HG02970 (cell line): ENCODE results near the gene UFD1.

Source experiments
- ATAC-seq: cut with Tn5 transposase; IDR thresholded peaks from one replicate; pipeline ENCODE4 v1.9.1; 2021; ENCODE audit warnings: mild to moderate bottlenecking, moderate library complexity, moderate number of reproducible peaks; ENCODE audit not compliant: unreplicated experiment, low FRiP score

Gene UFD1

DNA sequence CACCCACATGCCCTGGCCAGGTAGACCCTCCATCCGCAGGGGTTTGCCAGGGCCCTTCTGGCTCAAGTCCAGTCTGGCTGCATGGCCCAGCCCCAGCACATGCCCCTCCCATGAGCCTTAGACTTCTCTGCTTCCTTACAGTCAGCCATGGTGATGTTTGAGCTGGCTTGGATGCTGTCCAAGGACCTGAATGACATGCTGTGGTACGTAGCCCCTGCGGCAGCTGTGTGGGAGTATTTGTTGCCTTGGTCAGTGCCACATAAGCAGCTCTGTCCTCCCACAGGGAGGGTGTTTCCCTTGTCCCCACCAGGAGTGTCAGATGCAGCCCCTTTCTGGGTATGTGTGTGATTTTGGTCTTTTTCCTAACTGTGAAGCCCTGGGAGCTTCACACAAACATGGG lies 18.3 kb upstream of the UFD1 start:
- no peak for ATAC-seq

DNA sequence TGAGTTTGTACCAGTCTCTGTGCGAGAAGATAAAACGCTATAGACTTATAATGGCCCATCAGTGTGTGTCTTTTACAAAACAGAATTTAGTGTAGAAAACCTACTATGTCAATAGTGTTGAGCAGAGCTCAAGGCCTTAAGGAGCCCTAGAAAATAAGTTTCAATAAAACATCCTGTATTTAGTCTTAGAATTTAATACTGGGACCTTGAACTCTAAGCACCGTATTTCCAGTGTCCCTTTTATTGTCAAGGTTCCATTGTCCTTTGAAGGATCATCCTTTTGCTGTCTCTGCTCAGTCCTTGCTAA lies 17.3 kb upstream of the UFD1 start:
- no peak for ATAC-seq

- no peak for ATAC-seq
Measured at GRCh38 chr22:19495562-19496323, 16.8 kb upstream of the UFD1 start.

GRCh38 chr22:19494676-19495173 lies 15.7 kb upstream of the UFD1 start:
- ATAC-seq = no peak

DNA sequence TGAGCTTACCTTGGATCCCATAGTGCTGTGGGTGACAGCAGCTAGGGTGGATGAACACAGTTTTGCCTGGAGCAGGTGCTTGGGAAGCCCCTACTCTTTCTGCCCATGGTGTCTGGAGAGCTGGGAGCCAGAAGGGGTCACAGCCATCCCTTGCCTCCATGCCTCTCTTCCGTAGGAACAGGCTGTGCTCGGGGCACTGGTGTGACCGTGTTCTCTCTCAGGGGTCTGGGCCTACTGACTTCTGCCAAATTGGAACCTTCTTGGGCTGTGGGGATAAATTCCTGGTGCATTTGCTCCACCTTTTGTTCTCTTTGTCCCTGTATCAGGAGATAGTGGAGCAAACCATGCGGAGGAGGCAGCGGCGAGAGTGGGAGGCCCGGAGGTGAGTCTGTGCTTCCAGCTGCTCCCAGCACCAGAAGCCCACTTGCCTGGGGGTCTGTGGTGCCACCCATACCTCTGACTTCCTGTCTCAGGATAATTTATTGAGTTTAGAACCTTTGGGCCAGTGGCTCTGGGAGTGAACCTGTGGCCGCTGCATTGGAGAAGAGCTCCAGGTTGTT lies 15.1 kb upstream of the UFD1 start:
- no peak for ATAC-seq

GRCh38 chr22:19492504-19493174 lies 13.6 kb upstream of the UFD1 start:
- ATAC-seq = no peak

DNA sequence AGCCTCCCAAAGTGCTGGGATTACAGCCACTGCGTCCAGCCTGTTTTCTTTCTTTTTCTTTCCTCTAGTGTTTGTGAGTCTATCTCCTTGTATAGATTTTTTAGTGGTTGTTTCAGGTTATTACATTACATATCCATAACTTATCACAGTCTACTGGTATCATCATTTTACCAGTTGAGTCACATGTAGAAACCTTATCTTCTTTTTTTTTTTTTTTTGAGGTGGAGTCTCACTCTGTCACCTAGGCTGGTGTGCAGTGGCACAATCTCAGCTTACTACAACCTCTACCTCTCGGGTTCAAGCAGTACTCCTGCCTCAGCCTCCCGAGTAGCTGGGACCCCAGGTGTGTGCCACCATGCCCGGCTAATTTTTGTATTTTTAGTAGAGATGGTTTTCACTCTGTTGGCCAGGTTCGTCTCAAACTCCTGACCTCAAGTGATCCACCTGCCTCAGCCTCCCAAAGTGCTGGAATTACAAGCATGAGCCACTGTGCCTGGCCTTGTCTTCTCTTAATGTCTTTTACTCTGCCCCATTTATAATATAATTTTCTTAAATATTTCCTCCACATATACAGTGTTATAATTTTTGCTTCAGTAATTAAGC lies 11.7 kb upstream of the UFD1 start:
- no peak for ATAC-seq

- ATAC-seq = no peak
Measured at GRCh38 chr22:19488884-19489843, 10.2 kb upstream of the UFD1 start.

GRCh38 chr22:19488285-19488684 lies 9.3 kb upstream of the UFD1 start:
- ATAC-seq = no peak

GRCh38 chr22:19483481-19484244 lies 4.7 kb upstream of the UFD1 start:
- no peak for ATAC-seq

GRCh38 chr22:19482297-19482696 lies 3.3 kb upstream of the UFD1 start:
- no peak for ATAC-seq

GRCh38 chr22:19480789-19481188 lies 1.8 kb upstream of the UFD1 start:
- no peak for ATAC-seq

- ATAC-seq = no peak
Measured at GRCh38 chr22:19480173-19480568, 1.2 kb upstream of the UFD1 start.

DNA sequence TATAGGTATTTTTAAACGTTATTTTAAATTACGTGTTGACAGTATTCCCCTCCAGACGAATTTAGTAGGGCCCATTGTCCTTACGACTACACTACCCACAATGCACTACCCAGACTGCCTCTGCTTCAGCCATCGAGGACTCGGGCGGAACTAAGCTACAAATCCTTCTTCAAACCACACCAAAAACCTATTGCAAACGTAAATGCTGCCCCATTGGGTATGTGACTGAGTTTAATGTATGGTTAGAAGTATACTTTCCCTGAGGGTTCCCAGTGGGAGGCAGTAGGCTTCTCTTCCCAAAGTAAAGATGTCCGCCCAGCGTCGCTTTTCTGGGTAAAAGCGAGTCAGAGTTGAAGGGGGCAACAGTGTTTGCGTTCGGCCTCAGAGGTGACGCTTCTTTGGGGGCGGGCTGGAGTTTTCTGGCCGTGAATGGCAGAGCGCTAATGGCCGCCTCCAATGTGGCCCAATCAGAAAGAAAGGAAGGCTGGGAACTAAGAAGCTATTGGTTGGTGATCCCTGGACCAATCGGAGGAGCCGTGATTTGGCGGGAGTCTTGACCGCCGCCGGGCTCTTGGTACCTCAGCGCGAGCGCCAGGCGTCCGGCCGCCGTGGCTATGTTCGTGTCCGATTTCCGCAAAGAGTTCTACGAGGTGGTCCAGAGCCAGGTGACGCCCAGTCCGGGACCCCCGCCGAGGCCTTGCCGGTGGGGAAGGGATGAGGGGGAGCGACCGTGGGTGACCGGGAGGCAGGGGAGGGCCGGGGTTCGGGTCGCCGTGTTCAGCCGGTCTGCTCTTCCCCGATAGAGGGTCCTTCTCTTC lies 571 bp upstream of the UFD1 start, which contains the start of gene CDC45:
Gene CDC45, plus strand, starts transcription at position 566 of the 818 bp plus-strand sequence. Its CDS starts 49 bp downstream, at position 615.
- ATAC-seq = peak; percentile 91

DNA sequence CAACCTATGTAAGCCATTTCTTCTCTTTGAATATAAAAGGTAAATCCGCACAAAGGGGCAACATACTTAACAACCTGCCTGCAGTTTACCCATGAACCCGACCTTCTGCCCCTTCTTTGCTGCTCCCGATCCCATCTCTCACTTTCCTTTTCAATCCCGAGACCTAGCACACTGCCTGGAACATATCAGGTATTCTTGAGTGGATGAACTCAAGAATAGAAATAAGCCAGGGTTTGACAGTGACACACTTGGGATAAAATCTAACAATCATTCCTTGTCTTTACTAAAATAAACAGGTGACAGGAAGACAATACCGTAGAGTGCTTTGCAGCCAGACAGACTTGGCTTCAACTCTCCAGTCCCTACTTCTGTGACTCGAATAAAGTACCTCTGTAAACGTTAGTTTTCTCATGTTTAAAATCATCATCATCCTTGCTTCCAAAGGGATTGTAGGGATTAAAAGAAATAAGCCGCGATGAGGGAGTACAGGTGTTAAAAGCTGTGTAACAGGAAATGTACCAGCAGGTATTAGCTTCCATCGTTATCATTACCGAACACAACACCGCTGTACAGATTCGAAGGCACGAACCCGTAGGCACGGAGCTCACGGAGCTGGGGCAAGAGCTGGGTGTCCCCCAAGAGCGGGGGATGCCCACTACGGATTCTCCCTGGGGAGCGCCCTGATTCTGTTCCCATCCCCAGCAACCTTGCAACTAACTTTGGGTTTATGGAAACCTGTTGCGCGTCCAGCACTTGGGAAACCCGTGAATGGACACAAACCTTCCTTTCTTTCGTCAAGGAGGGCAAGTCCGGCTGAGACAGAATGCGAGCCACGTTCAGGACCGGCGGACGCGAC lies 720 bp downstream of the UFD1 start:
- no peak for ATAC-seq

DNA sequence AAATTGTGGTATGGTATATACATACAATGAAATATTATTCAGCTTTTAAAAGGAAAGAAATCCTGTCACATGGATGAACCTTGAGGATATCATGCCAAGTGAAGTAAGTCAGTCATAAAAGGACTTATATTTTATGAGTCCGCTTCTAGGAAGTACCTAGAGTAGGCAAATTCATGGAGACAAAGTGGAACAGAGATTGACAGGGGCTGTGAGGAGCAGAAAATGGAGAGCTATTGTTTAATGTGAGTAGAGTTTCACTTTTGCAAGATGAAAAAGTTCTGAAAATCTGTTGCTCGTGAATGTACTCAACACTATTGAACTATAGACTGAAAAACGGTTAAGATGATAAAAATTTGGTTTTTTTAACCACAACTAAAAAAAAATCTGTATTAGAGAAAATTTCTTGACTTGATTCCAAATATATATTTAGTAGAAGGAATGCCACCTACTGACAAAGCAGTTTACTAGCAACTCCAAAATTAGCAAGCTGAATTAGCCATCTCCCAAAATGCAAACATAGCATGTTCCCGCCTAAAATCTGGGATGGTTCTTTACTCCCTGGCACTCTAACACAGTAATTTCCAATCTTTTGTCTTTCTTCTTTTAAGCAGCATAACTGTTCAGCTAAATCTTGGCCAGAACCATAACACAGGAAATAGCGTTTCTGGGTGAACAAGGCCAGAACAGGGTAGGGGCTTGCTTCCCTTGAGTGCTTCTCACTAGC lies 1.5 kb downstream of the UFD1 start:
- no peak for ATAC-seq

GRCh38 chr22:19476023-19476422 lies 3.0 kb downstream of the UFD1 start:
- ATAC-seq = no peak
